Stimulated activated CD8-positive, alpha-beta memory T cell treated with anti-CD3 and anti-CD28 coated beads, Interleukin-15, amount 100 ng/mL, for 48 hours (primary cell): Measurements from ENCODE around the gene MISP.
A peak's percentile ranks its signal among the peaks of the same experiment; 100 is the strongest.
"Not testable (repeated sequence)": the region's sequence is repeated elsewhere in the genome, so short reads cannot be mapped to it uniquely, and the experiment has no call there.

Experiments used
- DNase-seq, 2 donors: peaks; one replicate each; pipeline ENCODE4 v3.0.0-alpha.2; 2020; ENCODE audit warnings: low read depth in 2 of 2

MISP gene

GRCh38 chr19:723714-724113 lies 27.2 kb upstream of the MISP start:
- DNase-seq: no peak

GRCh38 chr19:725461-726089 lies 25.3 kb upstream of the MISP start:
- no peak for DNase-seq

- DNase-seq: no peak
These were observed 23.6 kb upstream of the MISP start for GRCh38 chr19:726993-727956.

GRCh38 chr19:728011-728410 lies 22.9 kb upstream of the MISP start:
- DNase-seq: no peak

GRCh38 chr19:729564-729963 lies 21.3 kb upstream of the MISP start:
- DNase-seq: not testable (repeated sequence)

GRCh38 chr19:729965-730668 lies 20.8 kb upstream of the MISP start:
- DNase-seq: no peak

GRCh38 chr19:731000-731399 lies 19.9 kb upstream of the MISP start:
- no peak for DNase-seq

GRCh38 chr19:732148-733069 lies 18.5 kb upstream of the MISP start:
- DNase-seq: no peak

GRCh38 chr19:734716-735115 lies 16.2 kb upstream of the MISP start:
- no peak for DNase-seq

- DNase-seq: no peak
These were observed 14.8 kb upstream of the MISP start for GRCh38 chr19:736125-736524.

GRCh38 chr19:737591-738093 lies 13.3 kb upstream of the MISP start:
- peak; percentile 23 to 24 for DNase-seq

- DNase-seq: no peak
These were observed 12.3 kb upstream of the MISP start for GRCh38 chr19:738509-739128.

GRCh38 chr19:739998-740715 lies 10.8 kb upstream of the MISP start:
- no peak for DNase-seq

GRCh38 chr19:740816-741505 lies 10.0 kb upstream of the MISP start:
- not testable (repeated sequence) for DNase-seq

- no peak for DNase-seq
These were observed 9.3 kb upstream of the MISP start for GRCh38 chr19:741506-742131.

GRCh38 chr19:742540-743075 lies 8.3 kb upstream of the MISP start:
- no peak for DNase-seq

GRCh38 chr19:743168-743687 lies 7.7 kb upstream of the MISP start:
- no peak for DNase-seq

- DNase-seq: not testable (repeated sequence)
These were observed 5.8 kb upstream of the MISP start for GRCh38 chr19:745138-745537.
